HG02884 (cell line): ENCODE measurements around the gene TGM2.

ENCODE experiments used
- ATAC-seq: cut with Tn5 transposase; IDR thresholded peaks from one replicate; pipeline ENCODE4 v1.9.1; 2021; ENCODE audit warnings: mild to moderate bottlenecking, moderate library complexity; ENCODE audit not compliant: unreplicated experiment

TGM2 gene

GRCh38 chr20:38178065-38178491, 13.0 kb upstream of the TGM2 start:
- no peak for ATAC-seq

GRCh38 chr20:38177201-38177600, 12.1 kb upstream of the TGM2 start:
- no peak for ATAC-seq

GRCh38 chr20:38175304-38176180, 10.5 kb upstream of the TGM2 start:
- no peak for ATAC-seq

DNA sequence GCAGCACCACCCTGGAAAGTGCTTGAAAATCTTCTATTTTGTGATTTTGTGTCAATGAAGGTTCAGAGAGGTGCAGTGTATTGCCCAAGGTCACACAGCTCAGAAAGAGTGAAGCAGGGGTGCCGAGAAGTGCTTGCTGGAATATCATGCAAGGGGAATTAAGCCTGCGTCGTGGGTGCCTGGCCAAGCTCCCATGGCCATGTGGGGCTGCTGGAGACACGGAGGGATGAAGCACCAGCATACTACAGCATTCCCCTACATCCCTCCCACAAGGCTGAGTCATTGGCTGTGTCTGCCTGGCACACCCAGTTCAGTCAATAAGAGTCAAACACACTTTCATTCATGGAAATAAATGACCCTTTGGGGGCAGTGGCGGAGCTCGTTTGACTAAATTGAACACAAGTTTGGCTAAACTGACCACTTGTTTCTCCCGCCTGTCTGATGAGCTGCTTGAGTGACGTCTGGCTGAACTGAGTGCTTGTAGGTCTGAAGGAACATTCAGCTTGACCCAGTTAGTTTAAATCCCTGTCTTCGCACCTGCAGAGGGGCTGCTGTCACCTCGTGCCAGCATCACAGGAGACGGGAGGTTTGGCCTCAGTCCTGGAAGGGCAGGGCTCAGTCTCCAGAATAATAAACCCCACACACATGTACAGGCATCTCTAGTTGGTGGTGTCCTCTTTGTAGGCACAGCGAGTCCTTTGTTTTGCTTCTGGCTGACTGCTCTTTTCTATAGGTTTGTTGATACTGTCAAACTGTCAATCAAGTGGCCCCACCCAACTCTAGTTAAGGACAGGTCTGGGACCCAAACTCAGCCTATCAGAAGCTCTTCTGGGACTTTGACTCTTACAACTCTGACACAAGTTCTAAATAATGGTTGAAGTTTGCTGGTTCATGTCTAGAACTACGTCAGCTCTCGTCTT, 8.4 kb upstream of the TGM2 start:
- no peak for ATAC-seq

DNA sequence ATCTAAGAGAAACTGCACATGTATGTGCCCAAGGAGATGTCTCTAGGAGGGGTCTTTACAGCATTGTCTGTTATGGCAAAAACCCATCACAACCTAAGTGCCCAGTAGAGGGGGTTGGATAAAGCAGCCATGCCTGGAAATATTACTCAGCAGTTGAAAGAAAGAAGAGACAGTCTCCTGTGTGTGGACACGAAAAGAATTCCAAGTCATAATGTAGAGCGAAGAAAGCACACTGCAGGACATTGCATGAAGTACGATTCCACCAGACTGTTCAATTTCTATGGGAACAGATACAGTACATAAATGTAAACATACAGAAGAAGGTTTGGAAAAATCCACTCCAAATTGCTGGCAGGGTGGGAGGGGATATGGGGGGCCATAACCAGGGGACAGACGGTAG, 7.3 kb upstream of the TGM2 start:
- ATAC-seq: no peak

DNA sequence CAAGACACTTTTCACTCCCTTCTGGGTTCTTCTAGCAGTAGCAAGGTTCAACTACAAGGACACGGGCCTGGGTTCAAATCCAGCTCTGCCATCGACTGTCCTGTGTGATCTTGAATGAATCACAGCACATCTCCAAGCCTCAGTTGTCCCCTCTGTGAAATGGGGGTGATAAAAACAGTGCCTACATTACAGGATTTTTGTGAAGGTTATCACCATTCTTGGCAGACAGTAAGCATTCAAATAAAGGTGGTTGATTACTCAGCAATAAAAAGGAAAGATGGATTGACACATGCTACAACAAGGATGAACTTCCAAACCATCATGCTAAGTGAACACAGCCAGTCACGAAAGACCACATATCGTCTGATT, 6.6 kb upstream of the TGM2 start:
- ATAC-seq: no peak

- ATAC-seq: no peak
Observed at GRCh38 chr20:38170826-38171674, 6.0 kb upstream of the TGM2 start.

DNA sequence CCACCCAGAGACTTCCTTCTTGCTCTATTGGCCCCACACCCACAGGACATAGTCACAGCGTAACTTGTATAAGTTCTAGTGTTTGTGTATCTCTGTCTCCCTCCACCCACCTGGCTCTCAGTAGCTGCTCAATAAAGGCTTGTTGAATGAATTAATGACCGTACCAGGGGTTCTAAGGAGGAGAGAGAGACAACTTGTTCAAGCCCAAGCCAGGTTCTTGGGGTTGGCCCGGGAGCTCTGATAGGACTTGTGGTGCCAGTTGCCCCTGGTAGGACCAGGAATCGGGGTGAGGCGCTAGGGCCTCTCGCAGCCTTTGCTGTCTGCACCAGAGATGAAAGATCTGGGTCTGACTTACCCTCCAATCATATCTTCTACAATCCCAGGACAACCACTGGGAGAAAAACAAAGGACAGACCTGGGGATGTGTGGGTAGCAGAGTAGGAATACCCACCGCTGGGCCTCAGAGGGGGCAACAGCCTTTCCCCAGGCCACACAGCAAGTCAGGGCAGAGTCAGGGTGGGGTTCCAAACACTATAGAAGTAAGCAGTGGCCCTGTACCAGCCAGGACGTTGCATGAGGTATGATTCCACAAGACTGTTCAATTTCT, 5.3 kb upstream of the TGM2 start:
- ATAC-seq: no peak

DNA sequence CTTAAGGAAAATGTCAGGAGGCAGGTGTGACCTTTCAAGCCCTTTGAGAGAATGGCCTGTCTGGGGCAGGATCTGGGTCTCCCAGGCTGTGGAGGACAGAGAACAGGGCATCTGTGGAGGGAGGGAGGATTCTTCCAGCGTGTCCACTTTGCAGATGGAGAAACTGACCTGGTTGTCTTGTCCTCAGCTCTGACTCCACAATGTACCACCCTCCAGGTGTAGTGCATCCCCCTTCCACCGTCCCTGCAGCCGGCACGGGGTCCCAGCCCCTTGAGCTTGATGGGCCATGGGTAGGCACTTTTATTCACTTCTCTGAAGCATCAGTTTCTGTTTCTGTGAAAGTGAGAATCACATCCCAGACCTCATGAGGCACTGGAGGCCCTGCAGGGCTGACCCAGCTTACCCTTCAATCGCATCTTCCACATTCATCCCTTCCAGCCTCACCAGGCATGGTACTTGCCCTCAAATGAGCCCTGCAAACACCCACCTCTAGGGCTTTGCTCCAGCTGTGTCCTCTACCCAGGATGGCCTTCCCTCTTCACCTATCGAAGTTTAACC, 4.6 kb upstream of the TGM2 start:
- no peak for ATAC-seq

- ATAC-seq: no peak
Observed at GRCh38 chr20:38168791-38169589, 3.9 kb upstream of the TGM2 start.

DNA sequence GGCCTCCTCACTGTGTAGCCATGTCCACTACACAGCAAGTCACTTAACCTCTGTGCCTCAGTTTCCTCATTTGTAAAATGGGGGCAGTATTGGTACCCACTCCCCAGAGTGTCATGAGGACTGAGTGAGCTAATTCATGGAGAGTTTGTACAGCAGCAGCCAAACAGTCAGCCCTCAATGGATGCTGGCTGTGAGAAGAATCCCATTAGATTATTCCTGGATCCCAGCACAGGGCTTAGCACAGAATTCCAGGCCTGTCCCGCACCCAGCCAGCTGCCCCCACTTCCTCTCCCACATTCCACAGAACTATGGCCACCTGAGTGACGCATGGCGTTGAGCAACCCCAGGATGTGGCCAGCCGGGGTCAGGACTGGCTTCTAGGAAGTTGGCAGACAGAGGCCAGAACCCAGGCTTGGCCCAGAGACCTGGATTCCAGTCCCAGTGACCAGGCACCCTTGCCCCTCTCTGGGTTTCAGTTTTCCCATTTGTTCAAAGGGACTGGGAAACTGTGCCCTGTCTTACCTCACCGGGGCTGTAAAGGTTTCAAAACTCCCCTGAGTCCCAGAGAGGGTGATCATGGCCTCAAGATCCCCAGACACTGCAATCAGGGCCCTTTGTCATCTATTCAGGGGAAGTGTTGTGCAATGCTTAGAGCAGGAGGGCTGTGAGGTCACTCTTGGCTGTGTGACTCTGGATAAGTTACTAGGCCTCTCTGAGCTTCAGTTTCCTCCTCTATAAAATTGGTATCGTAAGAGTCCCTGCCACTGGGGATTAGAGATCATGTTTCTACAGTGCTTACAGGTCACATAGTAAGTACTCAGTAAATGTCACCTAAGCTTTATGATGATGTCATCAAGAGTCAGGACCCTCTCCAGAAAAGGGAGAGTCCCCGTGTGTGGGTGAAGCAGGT, 3.0 kb upstream of the TGM2 start:
- no peak for ATAC-seq

- ATAC-seq: no peak
Observed at GRCh38 chr20:38167328-38167850, 2.3 kb upstream of the TGM2 start.

DNA sequence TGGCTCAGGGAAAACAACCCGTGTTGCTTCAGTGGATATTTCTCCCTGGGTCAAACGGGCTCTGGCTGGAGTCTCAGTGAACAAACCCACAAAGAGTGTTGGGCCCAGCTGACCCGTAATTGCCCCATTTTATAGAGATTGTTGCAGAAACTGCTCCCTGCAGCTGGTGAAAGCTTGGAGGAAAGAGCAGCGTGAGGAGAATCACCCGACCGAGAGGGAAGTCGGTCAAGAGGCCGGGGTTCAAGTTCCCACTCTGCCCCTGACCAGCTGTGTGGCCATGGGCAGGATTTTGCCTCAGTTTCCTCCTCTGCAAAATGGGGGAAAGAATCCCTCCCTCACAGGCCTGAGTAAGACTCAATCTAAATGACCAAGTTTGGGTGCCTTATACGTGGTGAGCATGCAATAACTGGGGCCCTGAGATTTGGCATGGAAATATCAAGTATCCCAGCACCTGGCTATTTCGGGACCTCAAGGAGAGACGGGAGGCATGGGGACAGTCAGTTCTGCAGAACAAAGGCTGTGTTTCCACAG, 1.7 kb upstream of the TGM2 start:
- no peak for ATAC-seq

DNA sequence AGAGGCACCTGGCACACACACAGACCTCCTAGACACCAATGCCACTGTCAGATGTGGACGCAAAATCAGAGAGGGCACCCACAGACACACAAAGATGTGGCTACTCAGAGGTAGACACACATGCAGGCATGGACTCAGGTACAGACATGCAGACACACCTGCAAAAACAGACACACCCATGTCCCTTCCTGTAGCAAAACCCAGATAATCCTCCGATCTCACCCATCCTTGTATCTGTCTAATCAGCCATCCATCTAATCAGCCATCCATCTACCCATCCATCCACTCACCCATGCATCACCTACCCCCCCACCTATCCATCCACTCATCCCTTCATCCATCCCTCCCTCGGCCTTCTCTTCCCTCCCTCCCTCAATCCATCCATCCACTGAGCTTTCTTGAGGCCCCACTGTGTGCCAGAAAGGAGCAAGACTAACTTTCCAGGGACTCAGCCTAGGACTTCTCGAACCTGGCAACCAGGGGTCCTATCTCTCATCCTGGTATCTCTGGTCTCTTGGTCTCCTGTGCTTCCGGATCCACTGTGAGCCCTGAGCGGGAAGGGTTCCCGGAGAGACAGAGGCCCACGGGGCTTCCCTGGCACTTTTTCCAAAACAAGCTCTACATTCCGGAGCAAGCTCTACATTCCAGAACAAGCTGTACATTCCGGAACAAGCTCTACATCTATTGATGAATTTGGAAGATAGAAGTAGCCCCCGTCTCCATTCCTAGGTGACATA, 1.1 kb upstream of the TGM2 start:
- ATAC-seq: no peak

DNA sequence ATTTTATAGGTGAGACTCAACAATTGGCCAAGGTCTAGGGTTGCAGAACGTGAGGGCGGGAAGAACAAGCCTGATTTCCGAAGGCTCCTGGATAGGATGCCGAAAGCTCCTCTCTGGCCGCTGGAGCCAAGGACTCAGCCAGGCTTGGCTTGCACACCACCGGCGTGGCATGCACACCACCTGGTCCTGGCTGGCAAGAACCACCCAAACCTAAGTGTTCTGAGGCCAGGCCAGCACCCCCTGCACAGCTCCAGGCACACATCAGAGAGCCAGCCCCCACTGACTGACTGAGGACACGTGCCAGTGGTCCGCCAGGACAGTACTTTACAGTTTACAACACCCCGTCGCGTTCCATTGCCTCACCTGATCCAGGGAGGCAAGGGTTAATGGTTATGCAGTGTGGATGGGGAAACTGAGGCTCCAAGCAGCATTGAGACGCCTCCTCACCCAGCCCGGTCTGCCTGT, 414 bp downstream of the TGM2 start:
- no peak for ATAC-seq

- ATAC-seq: no peak
Observed at GRCh38 chr20:38164069-38164468, 1.0 kb downstream of the TGM2 start.
